Kidney epithelial cell (primary cell): ENCODE data around the gene ERVFRD-1. TPM values are rescaled to one million over a fixed set of nuclear protein-coding genes. Genes with fewer than 3 reads are reported as not detected.

Experiments used
- DNase-seq: peaks from one replicate; pipeline ENCODE4 v3.0.0-alpha.2; 2010; ENCODE audit warnings: low read depth
- H3K27me3 ChIP-seq: 2 replicates; pipeline ENCODE4 v1.6.0; 2011; ENCODE audit warnings: low read length; ENCODE audit not compliant: control insufficient read depth, insufficient read depth
- H3K36me3 ChIP-seq: 2 replicates; pipeline ENCODE4 v1.5.1; 2011; ENCODE audit warnings: low read length; ENCODE audit not compliant: control insufficient read depth, insufficient read depth
- H3K4me3 ChIP-seq: 2 replicates; pipeline ENCODE4 v1.5.1; 2011; ENCODE audit warnings: low read depth, mild to moderate bottlenecking, control low read depth, low read length
- total RNA-seq: library from RNA; depleted of rRNA; stranded (reverse); fragments of >200 nt; gene quantifications from 2 replicates; pipeline ENCODE4 v1.2.3, GENCODE V29; 2015
- TF ChIP-seq, protein P1 (sequence below): IDR thresholded peaks from 2 replicates; pipeline ENCODE4 v1.5.1; 2011; ENCODE audit warnings: mild to moderate bottlenecking, moderate library complexity, low read length, control low read depth, inconsistent platforms; ENCODE audit not compliant: insufficient read depth, poor library complexity, severe bottlenecking

ERVFRD-1 gene
- total RNA-seq, 1 donor from 2014 or later, result not detected

DNA sequence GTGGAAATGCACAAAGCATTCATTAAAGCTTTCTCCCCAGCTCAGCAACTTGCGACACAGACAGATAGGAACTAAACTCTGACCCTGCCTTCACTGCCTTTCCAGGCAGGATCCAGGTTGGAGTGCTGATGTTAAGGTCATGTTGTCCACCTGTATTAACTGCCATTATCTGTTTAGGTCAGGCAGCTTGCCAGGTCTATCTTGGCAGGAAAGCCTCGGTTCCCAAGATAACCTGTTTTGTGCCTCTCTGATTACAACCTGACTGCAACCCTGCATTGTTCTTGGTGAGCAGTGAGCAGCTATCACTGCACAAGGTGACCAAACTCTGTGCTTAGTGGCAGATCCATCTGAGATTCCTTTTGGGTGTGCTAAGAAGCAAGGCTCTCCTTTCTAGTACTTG, 44.2 kb downstream of the ERVFRD-1 start:
- no peak overlapping the region for H3K4me3 ChIP-seq
- TF ChIP-seq, protein P1, sequence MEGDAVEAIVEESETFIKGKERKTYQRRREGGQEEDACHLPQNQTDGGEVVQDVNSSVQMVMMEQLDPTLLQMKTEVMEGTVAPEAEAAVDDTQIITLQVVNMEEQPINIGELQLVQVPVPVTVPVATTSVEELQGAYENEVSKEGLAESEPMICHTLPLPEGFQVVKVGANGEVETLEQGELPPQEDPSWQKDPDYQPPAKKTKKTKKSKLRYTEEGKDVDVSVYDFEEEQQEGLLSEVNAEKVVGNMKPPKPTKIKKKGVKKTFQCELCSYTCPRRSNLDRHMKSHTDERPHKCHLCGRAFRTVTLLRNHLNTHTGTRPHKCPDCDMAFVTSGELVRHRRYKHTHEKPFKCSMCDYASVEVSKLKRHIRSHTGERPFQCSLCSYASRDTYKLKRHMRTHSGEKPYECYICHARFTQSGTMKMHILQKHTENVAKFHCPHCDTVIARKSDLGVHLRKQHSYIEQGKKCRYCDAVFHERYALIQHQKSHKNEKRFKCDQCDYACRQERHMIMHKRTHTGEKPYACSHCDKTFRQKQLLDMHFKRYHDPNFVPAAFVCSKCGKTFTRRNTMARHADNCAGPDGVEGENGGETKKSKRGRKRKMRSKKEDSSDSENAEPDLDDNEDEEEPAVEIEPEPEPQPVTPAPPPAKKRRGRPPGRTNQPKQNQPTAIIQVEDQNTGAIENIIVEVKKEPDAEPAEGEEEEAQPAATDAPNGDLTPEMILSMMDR, result no peak

DNA sequence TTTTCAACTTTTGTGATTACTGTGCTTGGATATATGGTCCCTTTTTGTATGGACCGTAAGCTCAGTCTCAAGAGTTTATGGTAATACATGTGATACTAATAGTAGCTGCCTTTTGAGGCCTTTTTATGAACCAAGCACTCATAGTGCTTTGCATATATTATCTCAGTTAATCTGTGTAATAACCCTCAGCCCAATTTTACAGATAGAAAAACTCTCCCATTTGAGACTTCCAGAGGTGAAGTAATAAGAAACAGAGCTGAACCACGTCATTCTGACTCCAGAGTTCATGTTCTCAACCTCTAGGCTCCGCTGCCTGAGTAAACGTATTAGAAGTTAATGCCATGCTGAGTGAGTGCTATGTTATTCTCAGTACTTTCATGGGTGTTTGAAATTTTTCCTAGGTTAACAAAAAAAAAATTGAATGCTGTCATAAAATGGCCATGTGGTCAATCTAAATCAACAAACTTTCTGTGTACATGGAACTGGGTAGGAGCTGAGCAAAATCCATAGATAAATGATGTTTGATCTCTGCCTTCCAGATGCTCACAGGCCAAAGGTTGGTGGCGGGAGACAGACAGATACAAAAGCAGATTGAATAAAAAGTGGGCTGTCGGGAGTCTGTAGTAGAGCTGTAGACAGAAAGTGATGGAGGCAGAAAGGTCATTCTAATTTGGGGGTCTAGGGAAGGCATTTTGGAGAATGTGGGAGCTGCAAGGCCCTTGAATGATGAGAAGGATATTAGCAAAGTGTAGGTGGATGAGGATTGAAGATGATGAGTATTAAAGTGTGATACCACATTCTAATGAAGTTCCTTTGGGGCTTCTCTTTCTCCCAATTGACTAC, 44.8 kb downstream of the ERVFRD-1 start:
- Histone ChIP-seq H3K4me3 (no peak overlapping the region), H3K27me3 (no peaks in the 10 kb centered on the region), H3K36me3 (no peaks in the 10 kb centered on the region)
- TF ChIP-seq, protein P1, result no peak
- DNase-seq, result no peak

More for the DNA sequence above, 44.2 kb downstream of the ERVFRD-1 start:
- Histone ChIP-seq H3K36me3 (no peaks in the 10 kb centered on the region), H3K27me3 (no peaks in the 10 kb centered on the region)
- DNase-seq, result no peak

DNA sequence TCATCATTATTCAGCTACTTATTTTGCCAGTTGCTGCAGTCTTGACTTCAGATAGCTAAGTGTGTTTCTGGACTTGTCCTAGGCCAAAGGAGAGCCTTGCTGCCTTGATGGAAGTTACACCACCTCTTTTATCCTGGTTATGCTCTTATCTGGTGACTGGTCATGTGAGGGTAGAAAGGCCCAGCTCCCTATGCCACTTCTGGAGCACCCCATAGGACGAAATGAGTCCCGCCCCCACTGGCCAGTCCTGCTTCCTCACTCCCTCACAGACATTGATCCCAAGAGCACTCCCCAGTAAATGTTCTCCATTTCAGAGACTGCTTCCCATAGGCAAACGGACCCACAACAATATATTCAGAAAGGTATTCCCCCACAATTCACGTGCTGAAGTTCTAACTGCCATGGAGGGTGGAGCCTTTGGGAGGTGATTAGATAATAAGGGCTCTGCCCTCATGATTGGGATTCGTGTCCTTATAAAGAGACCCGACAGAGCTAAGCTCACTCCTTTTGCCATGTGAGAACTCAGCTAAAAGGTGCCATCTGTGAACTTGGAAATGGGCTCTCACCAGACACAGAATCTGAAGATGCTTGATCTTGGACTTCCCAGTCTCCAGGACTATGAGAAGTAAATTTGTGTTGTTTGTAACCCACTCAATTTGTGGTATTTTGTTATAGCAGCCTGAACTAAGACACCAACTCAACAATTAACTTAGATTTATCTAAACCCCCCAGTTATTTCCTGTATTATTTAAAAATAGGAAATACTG, 45.9 kb downstream of the ERVFRD-1 start:
- H3K36me3 ChIP-seq, result no peaks in the 10 kb centered on the region
- no peak overlapping the region for H3K4me3 ChIP-seq
- no peaks in the 10 kb centered on the region for H3K27me3 ChIP-seq
- DNase-seq, result no peak
- TF ChIP-seq, protein P1, result no peak

DNA sequence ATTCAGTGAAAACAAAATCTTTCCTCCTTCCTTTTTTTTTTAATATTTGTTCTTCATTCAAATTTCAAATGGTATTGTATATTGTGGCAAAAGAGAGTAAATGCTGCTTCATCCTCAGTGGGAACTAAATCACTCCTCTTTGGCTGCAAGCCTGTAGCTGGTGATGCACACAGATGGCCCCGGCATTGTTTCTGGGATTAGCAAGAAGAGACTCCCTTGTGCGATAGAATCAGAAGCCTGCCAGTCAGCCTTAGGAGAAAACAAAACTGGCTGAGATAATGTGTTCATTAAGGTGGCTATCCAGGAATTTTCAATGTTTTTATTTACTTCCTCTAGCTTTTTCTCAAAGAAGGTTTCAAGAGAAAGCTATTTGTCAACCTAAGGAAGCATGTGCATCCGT, 46.7 kb downstream of the ERVFRD-1 start:
- TF ChIP-seq, protein P1, result no peak
- Histone ChIP-seq H3K4me3 (no peak overlapping the region), H3K27me3 (no peaks in the 10 kb centered on the region), H3K36me3 (no peaks in the 10 kb centered on the region)
- no peak for DNase-seq

DNA sequence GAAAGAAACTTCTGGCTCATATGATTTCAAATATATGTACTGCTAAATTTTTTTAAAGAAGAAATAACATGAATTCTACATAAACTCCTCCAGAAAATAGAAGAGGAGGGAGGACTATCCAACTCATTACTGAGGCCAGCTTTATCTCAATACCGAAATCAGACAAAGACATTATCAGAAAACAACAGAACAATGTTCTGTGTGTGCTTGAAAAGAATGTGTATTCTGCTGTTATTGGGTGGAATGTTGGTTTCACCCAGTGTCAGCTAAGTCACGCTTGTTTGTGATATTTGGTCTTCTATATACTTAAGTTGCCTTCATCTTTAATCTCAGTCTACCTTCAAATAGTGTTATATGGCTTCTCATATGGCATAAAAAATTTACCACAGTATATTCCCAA, 48.8 kb downstream of the ERVFRD-1 start:
- TF ChIP-seq, protein P1, result no peak
- H3K36me3 ChIP-seq, result no peaks in the 10 kb centered on the region
- no peaks in the 10 kb centered on the region for H3K27me3 ChIP-seq
- H3K4me3 ChIP-seq, result no peak overlapping the region
- no peak for DNase-seq

DNA sequence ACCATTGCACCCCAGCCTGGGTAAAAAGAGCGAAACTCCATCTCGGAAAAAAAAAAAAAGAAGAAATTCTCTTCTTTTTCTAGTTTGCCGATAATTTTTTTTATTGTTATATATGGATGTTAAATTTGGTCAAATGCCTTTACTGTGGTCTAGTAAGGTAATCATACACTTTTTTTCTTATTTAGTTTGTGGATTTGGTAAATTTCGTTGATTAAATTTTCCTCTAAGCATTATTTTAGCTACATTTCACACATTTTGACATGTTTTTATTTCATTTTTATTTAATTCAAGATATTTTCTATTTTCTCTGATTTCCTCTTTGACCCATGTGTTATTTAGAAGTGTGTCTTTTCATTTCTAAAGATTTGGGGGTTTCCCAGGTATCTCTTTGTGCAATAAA, 49.4 kb downstream of the ERVFRD-1 start:
- TF ChIP-seq, protein P1, result no peak
- no peaks in the 10 kb centered on the region for H3K36me3 ChIP-seq
- no peaks in the 10 kb centered on the region for H3K27me3 ChIP-seq
- no peak overlapping the region for H3K4me3 ChIP-seq
- DNase-seq, result no peak
